Neutrophil (primary cell): ENCODE results near the gene BRCA2.

Experiments used
- H3K27ac ChIP-seq: fragments of 200-600 bp; sonication (generic); 2 replicates; pipeline ENCODE4 v1.5.1; 2016; ENCODE audit warnings: mild to moderate bottlenecking, moderate library complexity
- H3K27me3 ChIP-seq: fragments of 200-600 bp; sonication (generic); 2 replicates; pipeline ENCODE4 v1.6.0; 2016; ENCODE audit warnings: mild to moderate bottlenecking
- H3K36me3 ChIP-seq: fragments of 200-600 bp; sonication (generic); 2 replicates; pipeline ENCODE4 v1.5.1; 2017
- H3K4me1 ChIP-seq, 2 experiments: fragments of 200-600 bp in 1 of 2; sonication (generic) in 1 of 2; 1 replicate in 1 of 2; 2 replicates in 1 of 2; pipeline versions ENCODE4 v1.5.1 to v1.6.1; 2013 to 2016; ENCODE audit warnings: low read depth in 1 of 2, low read length in 1 of 2, mild to moderate bottlenecking in 1 of 2, moderate library complexity in 1 of 2; ENCODE audit not compliant: control insufficient read depth in 1 of 2, insufficient read depth in 1 of 2
- H3K4me3 ChIP-seq, 2 experiments: fragments of 200-600 bp in 1 of 2; sonication (generic) in 1 of 2; 1 replicate in 1 of 2; 2 replicates in 1 of 2; pipeline ENCODE4 v1.5.1; 2013 to 2016; ENCODE audit warnings: low read depth in 1 of 2, low read length in 1 of 2, mild to moderate bottlenecking in 1 of 2, moderate library complexity in 1 of 2
- H3K9me3 ChIP-seq: fragments of 200-600 bp; sonication (generic); 2 replicates; pipeline ENCODE4 v1.5.1; 2016
- CTCF ChIP-seq: fragments of 200-600 bp; sonication (generic); IDR thresholded peaks from 2 replicates; pipeline ENCODE4 v1.5.1; 2016; ENCODE audit warnings: antibody characterized with exemption

Gene BRCA2

GRCh38 chr13:32376642-32377415, 61.5 kb downstream of the BRCA2 start:
- no peaks in the 10 kb centered on the region for H3K9me3 ChIP-seq

GRCh38 chr13:32378012-32378411, 62.7 kb downstream of the BRCA2 start:
- no peak overlapping the region for H3K27ac ChIP-seq
- H3K27me3 ChIP-seq, result no peaks in the 10 kb centered on the region
- no peak for TF ChIP-seq CTCF
- no peaks in the 10 kb centered on the region for H3K36me3 ChIP-seq
- H3K4me3 ChIP-seq, result no peak overlapping the region
- no peaks in the 10 kb centered on the region for H3K9me3 ChIP-seq
- peaks cover 16 to 23% of the 10 kb centered on the region in 2 experiments for H3K4me1 ChIP-seq

More at GRCh38 chr13:32376642-32377415, 61.5 kb downstream of the BRCA2 start:
- H3K4me3 ChIP-seq, result no peak overlapping the region
- no peaks in the 10 kb centered on the region for H3K27me3 ChIP-seq
- no peaks in the 10 kb centered on the region for H3K36me3 ChIP-seq
- TF ChIP-seq CTCF, result no peak
- H3K4me1 ChIP-seq, result peaks cover 16 to 23% of the 10 kb centered on the region in 2 experiments
- peak overlapping the region; percentile 51 for H3K27ac ChIP-seq

DNA sequence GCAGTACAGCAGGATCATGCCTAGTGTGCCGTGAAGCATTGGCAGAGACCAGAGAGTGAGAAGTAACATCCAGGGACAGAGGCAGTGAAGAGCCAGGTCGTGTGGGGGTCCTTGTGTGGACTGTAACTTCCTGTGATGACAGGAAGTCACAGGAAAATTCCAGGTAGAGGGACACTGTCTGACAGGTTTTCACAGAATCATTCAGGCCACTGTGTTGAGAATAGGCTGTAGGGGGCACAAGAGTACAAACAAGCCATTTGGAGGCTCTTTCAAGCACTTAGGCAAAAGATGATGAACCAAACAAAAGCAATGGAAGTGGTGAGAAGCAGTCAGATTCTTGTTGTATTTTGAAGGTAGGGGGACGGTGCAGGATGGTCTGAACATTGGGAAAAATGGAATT, 66.2 kb downstream of the BRCA2 start:
- no peak for TF ChIP-seq CTCF
- no peak overlapping the region for H3K27ac ChIP-seq

GRCh38 chr13:32383836-32384618, 68.7 kb downstream of the BRCA2 start:
- Histone ChIP-seq H3K36me3 (peaks cover 4% of the 10 kb centered on the region), H3K27ac (no peak overlapping the region), H3K4me1 (no peaks in the 10 kb centered on the region), H3K4me3 (no peak overlapping the region), H3K27me3 (no peaks in the 10 kb centered on the region), H3K9me3 (no peaks in the 10 kb centered on the region)
- TF ChIP-seq CTCF, result no peak

More for the DNA sequence above, 66.2 kb downstream of the BRCA2 start:
- Histone ChIP-seq H3K4me3 (no peak overlapping the region), H3K36me3 (no peaks in the 10 kb centered on the region), H3K9me3 (no peaks in the 10 kb centered on the region), H3K4me1 (peaks cover 7 to 8% of the 10 kb centered on the region in 2 experiments), H3K27me3 (no peaks in the 10 kb centered on the region)

DNA sequence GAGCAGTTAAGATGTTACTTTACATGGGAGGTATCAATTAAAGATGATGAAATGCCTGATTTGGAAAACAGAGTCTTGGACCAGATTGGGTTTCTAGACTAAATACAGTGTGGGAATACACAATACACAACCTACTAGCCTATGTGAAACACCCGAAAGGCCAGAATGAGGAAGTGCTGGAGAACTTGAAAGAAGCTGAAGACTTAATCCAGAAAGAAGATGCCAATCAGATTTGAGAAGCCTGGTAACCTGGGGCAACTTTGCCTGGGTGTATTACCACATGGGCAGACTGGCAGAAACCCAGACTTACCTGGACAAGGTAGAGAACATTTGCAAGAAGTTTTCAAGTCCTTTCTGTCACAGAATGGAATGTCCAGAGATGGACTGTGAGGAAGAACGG, 69.4 kb downstream of the BRCA2 start:
- Histone ChIP-seq H3K4me3 (no peak overlapping the region), H3K9me3 (no peaks in the 10 kb centered on the region), H3K27ac (no peak overlapping the region), H3K36me3 (peaks cover 4% of the 10 kb centered on the region), H3K4me1 (no peaks in the 10 kb centered on the region), H3K27me3 (no peaks in the 10 kb centered on the region)
- TF ChIP-seq CTCF, result no peak
